GM19468 (cell line): ENCODE measurements around the gene TBX2.

Source experiments
- ATAC-seq: cut with Tn5 transposase; IDR thresholded peaks from one replicate; pipeline ENCODE4 v1.9.1; 2021; ENCODE audit warnings: mild to moderate bottlenecking, moderate library complexity, moderate number of reproducible peaks; ENCODE audit not compliant: unreplicated experiment; ENCODE audit errors: extremely low read depth

TBX2 gene

DNA sequence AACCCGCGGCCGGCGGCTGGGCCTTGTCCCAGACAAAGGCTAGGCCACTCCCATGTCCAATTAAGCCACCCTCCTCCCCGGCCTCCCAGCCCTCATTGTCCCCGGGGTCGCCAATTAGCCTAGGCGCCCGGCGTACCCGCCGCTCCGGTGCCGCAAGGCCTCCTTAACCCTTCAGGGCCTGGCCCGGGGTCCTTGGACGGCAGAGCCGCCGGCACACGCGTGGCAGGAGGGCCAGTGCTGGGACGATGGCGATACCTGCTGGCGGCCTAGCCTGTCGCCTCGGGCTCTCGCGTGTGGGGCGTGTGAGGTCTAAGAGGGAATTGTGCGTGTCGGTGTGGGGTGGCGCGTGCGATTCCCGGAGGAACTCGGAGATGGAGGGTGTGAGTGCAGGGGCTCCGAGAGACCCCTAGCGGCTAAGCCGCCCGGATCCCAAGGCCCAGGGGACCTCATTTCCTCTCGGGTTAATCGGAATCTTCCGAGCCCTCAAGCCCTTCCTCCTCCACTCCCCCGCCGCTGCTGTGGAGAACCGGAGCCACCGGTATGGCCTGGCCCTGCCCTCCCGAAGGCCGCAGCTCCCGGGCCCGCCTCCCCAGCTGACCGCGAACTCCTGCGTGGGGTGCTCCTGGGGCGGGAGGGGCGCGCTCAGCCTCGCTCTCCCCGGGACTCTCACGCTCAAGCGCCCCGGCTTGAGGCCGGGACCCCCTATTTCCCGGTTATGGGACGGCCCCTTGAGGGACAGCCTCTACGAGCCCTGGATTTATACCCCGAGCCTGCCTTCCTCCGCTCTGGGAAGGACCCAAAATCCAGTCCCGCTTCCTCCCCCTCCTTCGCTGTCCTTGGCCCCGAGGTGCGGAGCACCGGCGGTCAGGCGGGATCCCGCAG is 11.9 kb downstream of the TBX2 start:
- ATAC-seq, result no peak

DNA sequence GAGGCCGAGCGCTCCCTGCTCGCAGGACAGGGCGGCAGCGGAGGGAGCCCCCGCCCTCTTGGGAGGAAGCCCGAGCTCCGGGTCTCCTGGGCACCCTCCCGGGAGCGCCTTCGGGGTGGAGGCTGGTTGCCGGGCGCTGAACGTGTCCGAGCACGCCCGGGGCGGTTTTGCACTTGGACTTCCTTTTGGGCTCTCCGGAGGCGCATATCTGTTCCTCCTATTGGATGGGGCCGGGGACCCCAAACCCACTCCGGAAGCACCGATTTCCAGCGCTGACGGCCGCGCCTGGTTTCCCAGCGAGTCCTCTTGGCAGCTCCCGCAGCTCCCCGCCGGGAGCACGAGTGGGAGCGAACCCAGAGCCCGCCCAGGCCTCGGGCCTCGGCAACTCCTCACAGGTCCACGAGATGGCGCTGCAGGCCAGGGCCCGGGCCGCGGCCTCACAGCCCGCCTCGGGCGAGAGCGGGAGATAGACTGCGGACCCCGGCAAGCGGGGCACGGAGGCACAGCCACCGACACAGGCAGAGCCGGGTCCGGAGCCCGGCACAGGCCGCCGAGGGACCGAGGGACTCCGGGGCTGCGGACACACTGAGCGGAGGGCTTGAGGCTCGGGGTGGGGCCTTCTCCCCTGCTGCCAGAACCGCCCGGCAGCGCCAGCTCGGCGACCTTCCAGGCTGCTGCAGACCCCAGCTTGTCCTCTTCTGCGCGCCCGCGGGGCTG is 12.7 kb downstream of the TBX2 start:
- no peak for ATAC-seq

DNA sequence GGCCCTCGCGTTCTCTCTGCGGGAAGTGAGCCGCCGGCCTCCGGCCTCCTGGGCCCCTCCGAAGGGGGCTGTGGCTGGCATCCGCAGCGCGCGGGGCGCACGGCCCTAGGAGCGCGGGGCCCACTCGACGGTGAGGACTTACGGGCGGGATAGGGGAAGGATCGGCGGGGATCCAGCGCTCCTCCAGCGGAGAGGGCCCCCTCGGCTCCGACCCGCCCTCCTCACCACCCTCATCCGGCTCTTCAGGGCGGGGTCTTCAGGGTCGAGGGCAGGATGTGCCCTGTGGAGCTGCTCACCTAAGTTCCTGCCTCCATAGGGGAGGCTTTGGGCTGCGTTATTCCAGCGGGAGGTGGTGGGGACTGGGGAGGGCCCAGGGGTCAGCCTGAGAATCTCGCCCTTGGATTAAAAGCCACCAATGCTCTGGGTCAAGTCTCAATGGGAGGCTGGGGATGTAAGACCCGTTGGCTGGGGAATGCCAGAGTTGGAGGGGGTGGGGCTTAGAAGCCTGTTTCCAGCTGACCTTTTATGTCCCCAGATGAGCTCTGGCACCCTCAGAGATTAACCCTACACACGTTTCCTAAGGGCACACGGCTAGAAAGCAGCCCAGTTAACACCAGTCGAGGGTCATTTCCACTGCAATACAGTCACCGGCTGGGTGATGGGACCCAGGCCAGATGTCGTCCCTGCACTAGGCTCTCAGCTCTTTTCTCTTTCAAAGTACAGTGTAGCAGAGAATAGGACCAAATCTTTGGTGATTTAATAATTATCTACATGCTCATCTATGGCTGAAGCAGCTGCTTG is 13.4 kb downstream of the TBX2 start:
- no peak for ATAC-seq

- ATAC-seq, result no peak
These were observed 14.1 kb downstream of the TBX2 start for GRCh38 chr17:61413661-61414126.

DNA sequence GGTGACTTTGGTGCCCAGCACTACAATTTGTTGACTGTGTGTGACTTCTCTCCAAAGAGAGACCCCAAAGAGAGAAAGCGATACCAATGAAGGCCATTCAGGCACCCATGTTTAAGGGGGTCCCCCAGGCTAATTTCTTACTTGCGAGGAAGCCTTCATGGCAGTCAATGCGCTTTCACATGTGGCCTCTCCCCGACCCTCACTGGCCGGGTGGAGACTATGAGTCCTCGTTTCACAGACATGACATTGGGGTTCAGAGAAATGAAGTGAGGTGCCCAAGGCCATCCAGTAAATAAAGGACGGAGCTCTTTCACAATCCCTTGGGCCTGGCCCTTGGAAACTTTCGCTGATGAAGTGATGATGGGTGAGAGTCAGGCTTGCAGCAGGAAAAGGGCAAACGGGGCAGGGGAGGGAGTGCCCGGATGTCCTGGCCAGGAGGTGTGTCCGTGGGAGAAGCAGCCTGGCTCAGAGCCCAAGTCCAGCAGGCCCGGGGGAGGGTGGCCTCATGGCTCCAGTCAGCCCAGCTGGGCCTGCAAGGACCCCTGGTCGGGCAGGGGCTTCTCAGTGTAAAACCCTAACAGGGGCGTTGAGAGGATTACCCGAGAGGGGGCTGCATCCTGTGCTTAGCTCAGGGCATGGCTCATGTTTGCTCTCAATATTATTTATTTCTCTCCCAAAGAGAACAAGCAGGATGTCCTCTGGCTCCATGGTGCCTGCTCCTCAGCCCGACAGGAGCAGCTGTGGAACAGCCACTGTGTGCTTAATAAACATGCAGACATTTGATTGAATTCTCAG is 14.7 kb downstream of the TBX2 start:
- ATAC-seq, result no peak

GRCh38 chr17:61414936-61415251 is 15.3 kb downstream of the TBX2 start:
- ATAC-seq, result no peak

- ATAC-seq, result no peak
These were observed 15.9 kb downstream of the TBX2 start for GRCh38 chr17:61415374-61416210.

- no peak for ATAC-seq
These were observed 16.5 kb downstream of the TBX2 start for GRCh38 chr17:61416211-61416539.

DNA sequence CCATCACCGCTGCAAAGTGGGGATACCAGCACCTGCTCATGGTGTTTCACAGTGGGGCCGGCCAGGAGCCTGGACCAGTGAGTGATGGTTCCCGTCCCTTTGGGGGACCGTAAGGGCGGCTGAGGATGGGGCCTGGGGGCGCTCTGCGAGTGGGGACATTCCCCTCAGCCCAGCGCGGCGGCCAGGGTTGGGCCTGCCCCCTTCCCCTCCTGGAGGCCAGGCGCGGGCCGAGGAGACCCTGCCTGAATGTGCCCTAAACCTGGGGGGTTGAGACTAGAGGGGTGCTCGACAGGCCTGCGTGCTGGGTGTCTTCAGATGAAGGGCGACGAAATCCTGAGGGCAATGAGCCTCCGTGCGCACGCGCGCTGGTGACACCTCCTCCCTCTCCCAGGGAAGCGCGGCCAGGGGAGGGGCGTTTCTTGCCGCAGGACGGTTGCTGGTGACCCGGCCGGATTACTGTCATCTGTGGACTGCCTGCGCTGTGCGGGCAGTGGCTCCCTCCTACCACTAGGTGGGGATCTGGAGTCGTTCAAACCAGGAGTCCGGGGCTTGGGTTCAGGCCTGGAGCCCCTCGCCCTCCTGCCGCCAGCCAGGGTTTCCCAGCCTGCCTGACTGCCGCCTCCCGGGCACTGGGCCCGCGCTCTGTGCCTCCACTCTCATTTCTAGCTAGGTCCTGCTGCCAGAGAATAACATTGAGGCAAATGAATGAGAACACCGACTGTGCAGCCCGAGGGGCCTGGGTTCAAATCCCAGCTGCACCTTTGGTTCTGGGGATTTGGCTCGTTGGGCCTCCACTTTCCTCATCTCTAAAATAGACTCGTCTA is 17.1 kb downstream of the TBX2 start:
- ATAC-seq, result no peak

GRCh38 chr17:61418449-61418848 is 18.8 kb downstream of the TBX2 start:
- no peak for ATAC-seq

DNA sequence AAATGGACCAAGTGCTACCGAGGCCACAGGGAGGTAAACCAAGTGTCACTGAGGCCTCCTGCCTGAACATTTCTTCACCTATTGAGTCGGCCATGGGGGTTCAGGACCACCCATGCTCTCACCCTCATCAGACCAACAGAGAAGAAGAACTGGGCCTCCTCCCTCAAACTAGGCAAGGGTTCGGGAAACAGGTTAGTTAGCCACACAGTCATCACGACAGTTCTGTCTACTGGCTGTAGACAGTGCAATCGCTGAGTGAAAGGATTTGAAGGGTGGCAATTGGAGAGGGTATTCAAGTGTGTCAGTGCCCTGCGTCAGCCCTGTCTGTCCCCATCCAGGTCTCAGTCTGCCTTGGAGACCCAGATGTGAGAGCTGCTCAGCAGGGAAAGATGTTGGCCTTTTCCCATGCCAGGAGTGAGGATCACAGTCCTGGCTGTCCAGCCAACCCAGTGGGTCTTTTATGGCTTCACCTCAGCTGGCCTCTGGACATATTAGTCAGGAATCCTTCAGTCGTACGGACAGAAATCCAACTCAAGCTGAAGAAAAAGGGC is 19.9 kb downstream of the TBX2 start:
- no peak for ATAC-seq

GRCh38 chr17:61420052-61420451 is 20.4 kb downstream of the TBX2 start:
- ATAC-seq, result no peak

DNA sequence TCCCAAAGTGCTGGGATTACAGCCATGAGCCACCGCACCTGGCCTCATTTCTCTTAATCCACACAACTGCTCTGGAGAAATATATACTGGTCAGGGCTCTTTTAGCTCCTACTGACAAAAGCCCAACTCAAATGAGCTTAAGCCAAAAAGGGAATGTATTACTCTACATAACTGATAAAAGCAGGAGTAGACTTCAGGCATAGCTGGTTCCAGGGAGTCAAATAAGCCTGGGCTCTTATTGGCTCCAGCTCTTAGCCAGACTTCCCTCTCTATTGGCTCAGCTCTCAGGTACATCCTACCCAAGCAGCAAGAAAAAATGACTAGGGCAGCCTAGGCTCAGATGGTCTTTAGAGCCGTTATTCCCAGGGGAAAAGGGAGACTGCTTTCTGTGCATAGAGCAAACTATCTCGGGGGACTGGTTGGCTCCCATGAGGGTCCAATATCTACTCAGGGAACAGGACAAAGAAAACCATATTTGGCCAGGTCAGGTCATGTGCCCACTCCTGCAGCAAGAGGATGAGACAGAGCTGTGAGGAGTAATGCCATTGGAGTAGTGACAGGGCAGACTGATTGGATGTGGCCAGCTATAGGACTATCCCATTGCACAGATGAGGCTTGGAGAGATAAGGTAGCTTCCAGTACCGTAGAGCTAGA is 21.2 kb downstream of the TBX2 start:
- ATAC-seq, result no peak

DNA sequence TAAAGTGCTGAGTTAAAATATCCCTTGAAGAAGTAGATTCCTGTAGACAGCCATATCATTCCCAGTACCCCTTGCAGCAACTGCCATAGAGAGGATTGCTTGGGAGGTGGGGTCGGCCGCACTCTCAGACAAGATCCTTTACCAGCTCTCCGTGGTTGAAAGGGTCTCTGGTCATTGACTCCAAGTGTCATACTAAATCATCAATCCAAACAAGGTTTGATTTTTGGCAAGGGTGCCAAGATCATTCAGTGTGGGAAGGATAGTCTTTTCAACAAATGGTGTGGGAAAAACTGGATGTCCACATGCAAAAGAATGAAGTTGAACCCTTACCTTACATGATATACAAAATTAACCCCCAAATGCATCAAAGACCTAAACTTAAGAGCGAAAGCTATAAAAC is 21.8 kb downstream of the TBX2 start:
- ATAC-seq, result no peak

GRCh38 chr17:61422116-61422799 is 22.6 kb downstream of the TBX2 start:
- no peak for ATAC-seq

- ATAC-seq, result no peak
These were observed 23.2 kb downstream of the TBX2 start for GRCh38 chr17:61422869-61423268.

GRCh38 chr17:61423967-61424649 is 24.5 kb downstream of the TBX2 start:
- ATAC-seq, result no peak
